HEK293T (cell line): Measurements from ENCODE around the gene SLC17A8.

Source experiments
- ARNT ChIP-seq: fragments of 450-650 bp; IDR thresholded peaks from 2 replicates; pipeline ENCODE4 v1.6.1; 2017; ENCODE audit warnings: mild to moderate bottlenecking
- BHLHE40 ChIP-seq: fragments of 450-650 bp; IDR thresholded peaks from 2 replicates; pipeline ENCODE4 v1.6.1; 2016; ENCODE audit warnings: mild to moderate bottlenecking, moderate library complexity, borderline replicate concordance
- FOXM1 ChIP-seq: fragments of 450-650 bp; IDR thresholded peaks from 2 replicates; pipeline ENCODE4 v1.6.1; 2017; ENCODE audit warnings: mild to moderate bottlenecking, borderline replicate concordance
- HDGF ChIP-seq: fragments of 450-650 bp; IDR thresholded peaks from 2 replicates; pipeline ENCODE4 v1.6.1; 2017; ENCODE audit warnings: antibody characterized with exemption, borderline replicate concordance
- LEF1 ChIP-seq: fragments of 450-650 bp; IDR thresholded peaks from 2 replicates; pipeline ENCODE4 v1.6.1; 2017; ENCODE audit warnings: mild to moderate bottlenecking, borderline replicate concordance
- NFRKB ChIP-seq: fragments of 450-650 bp; IDR thresholded peaks from 2 replicates; pipeline ENCODE4 v1.6.1; 2016; ENCODE audit warnings: mild to moderate bottlenecking, moderate library complexity
- SP1 ChIP-seq: fragments of 450-650 bp; IDR thresholded peaks from 2 replicates; pipeline ENCODE4 v1.6.1; 2017
- SUZ12 ChIP-seq: fragments of 450-650 bp; IDR thresholded peaks from 2 replicates; pipeline ENCODE4 v1.6.1; 2016; ENCODE audit warnings: mild to moderate bottlenecking

- TF ChIP-seq FOXM1 (no peak), SUZ12 (no peak), HDGF (no peak), SP1 (no peak), LEF1 (no peak), BHLHE40 (no peak), ARNT (no peak), NFRKB (no peak)
These were observed 45.9 kb downstream of the SLC17A8 start for GRCh38 chr12:100402763-100403162.
